Tibial nerve (tissue), 4 donors: ENCODE data around the gene ANKRD11.

ENCODE experiments used
- CTCF ChIP-seq, 5 experiments: fragments of 200-600 bp in 3 of 5; fragments of 450-650 bp in 2 of 5; sonication (generic) in 3 of 5; IDR thresholded peaks; one replicate each; pipeline ENCODE4 v1.5.1; 2016 to 2019; ENCODE audit warnings: antibody characterized with exemption in 5 of 5, mild to moderate bottlenecking in 3 of 5, moderate library complexity in 2 of 5
- EP300 ChIP-seq, 2 donors: sonication (generic); formaldehyde crosslinking; IDR thresholded peaks; one replicate each; pipeline ENCODE4 v1.6.1; 2017; ENCODE audit warnings: antibody characterized with exemption in 2 of 2, mild to moderate bottlenecking in 1 of 2
- POLR2A ChIP-seq, 2 donors: fragments of 450-650 bp; IDR thresholded peaks; one replicate each; pipeline ENCODE4 v1.6.1; 2017; ENCODE audit warnings: antibody characterized with exemption in 2 of 2, mild to moderate bottlenecking in 2 of 2, moderate library complexity in 2 of 2

DNA sequence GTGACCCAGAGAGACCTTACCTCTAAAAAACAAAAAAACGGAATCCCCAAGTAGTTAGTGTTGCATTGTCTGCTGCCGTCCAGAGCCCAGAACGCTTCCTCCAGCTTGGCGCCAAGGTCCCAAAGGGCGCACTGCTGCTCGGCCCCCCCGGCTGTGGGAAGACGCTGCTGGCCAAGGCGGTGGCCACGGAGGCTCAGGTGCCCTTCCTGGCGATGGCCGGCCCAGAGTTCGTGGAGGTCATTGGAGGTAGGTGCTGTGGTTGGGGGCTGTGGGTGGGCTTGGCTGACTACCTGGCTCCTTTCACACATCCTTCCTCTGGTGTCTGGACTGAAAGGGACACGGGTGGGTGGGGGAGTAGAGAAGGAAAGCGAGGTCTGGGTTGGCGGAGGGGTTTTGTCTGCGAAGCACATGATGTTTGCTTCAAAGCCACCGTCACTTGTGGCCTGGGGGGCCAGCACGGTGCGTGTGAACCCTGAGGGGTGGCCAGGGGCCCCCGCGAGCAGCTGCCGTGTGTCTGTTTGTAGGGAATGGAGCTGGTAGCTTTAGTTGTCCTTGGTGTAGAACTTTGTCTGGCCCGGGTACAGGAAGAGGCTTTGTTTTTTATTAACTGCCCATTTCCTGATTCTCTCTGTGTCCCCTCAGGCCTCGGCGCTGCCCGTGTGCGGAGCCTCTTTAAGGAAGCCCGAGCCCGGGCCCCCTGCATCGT is 41.6 kb upstream of the ANKRD11 start:
- no peak for TF ChIP-seq CTCF (IDR thresholded peaks at IDR 0.05)
- no peak for TF ChIP-seq POLR2A (IDR thresholded peaks at IDR 0.05)
- no peak for TF ChIP-seq EP300 (IDR thresholded peaks at IDR 0.05)
